Activated CD8-positive, alpha-beta memory T cell treated with anti-CD3 and anti-CD28 coated beads, Interleukin-2, amount 10 ng/mL, durations not matched to agents 7 days and 5 days (primary cell): ENCODE data around the gene ROBO2. TPM values are rescaled to one million over a fixed set of nuclear protein-coding genes. Genes with fewer than 3 reads are reported as not detected.

Source experiments
- ATAC-seq: fragments of 150-1000 bp; cut with Tn5 transposase; one replicate; pipeline ENCODE4 v1.10.0; 2021; ENCODE audit warnings: moderate library complexity
- CTCF ChIA-PET: fragments of 350-600 bp; sonication (Branson Sonifier 250); formaldehyde crosslinking; loops from one replicate; lab custom pipeline; 2021; ENCODE audit warnings: antibody characterized with exemption; lab: Charles Lee
- DNase-seq: peaks from one replicate; pipeline ENCODE4 v3.0.0-alpha.2; 2020
- H3K27ac Mint-ChIP-seq: one replicate; pipeline ENCODE4 v1.8.0; 2021; ENCODE audit warnings: mild to moderate bottlenecking, mixed read lengths
- H3K27me3 Mint-ChIP-seq: one replicate; pipeline ENCODE4 v1.8.0; 2021; ENCODE audit warnings: mixed read lengths
- H3K36me3 Mint-ChIP-seq: one replicate; pipeline ENCODE4 v1.8.0; 2021; ENCODE audit warnings: mild to moderate bottlenecking, mixed read lengths
- H3K4me1 Mint-ChIP-seq: one replicate; pipeline ENCODE4 v1.8.0; 2021; ENCODE audit warnings: mixed read lengths
- H3K4me3 Mint-ChIP-seq: one replicate; pipeline ENCODE4 v1.8.0; 2021; ENCODE audit warnings: mild to moderate bottlenecking, moderate library complexity, mixed read lengths
- H3K9me3 Mint-ChIP-seq: one replicate; pipeline ENCODE4 v1.8.0; 2022; ENCODE audit warnings: low read depth, mixed read lengths
- total RNA-seq, 2 experiments: library from RNA; stranded (reverse); gene quantifications; one replicate each; pipeline ENCODE4 v1.2.3, GENCODE V29; 2021

Gene ROBO2
- total RNA-seq, 2 experiments from 2014 or later = not detected

DNA sequence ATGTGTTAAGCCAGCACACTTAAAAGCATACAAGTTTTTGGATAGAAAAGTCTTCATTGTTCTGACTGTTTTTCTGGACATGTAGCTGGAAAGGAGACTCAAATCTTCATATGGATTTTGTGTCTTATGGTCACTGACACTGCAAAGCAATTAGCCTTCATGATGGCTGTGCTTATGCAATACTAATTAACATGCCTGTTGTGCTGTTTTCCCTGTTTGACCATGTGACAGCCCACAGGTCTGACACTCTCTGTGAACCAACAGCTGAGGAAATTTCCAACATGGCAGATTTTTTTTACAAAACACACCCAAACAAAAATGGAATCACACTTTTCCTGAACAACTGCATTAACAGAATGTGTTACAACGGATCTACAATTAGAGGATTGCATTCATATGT, 248.4 kb downstream of the ROBO2 start:
- DNase-seq (no peak), ATAC-seq (no peak)
- Mint-ChIP-seq H3K27me3 (no peaks in the 10 kb centered on the region), H3K27ac (no peak overlapping the region), H3K9me3 (peaks cover 18% of the 10 kb centered on the region), H3K36me3 (no peaks in the 10 kb centered on the region), H3K4me1 (no peaks in the 10 kb centered on the region), H3K4me3 (no peak overlapping the region)
- CTCF ChIA-PET = no interaction called here

DNA sequence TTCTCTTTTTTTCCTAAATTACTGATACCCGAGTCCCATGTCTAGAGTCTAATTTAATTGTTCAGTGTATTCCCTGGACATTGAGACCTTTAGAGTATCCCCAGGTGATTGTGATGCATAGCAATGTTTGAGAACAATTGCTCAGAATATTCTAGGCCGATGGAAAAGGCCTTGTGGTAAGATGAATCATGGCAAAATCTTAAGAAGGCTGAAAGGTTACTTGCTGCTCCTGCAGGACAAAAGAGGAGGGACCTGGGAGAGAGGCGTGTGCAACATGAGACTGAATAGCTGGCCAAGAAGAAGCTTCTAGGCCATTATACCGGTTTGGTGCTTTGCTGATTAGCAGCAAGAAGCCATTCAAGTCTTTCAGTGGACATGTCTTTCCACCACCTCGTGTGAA, 256.6 kb downstream of the ROBO2 start:
- CTCF ChIA-PET = no interaction called here
- Mint-ChIP-seq H3K36me3 (no peaks in the 10 kb centered on the region), H3K27me3 (no peaks in the 10 kb centered on the region), H3K27ac (no peak overlapping the region), H3K4me1 (no peaks in the 10 kb centered on the region), H3K9me3 (peaks cover 6% of the 10 kb centered on the region), H3K4me3 (no peak overlapping the region)
- DNase-seq (no peak), ATAC-seq (no peak)

GRCh38 chr3:77298417-77298816, 258.5 kb downstream of the ROBO2 start:
- DNase-seq = no peak
- no peaks in the 10 kb centered on the region for H3K27me3 Mint-ChIP-seq
- ATAC-seq = no peak
- no peaks in the 10 kb centered on the region for H3K4me1 Mint-ChIP-seq
- H3K36me3 Mint-ChIP-seq = no peaks in the 10 kb centered on the region
- H3K27ac Mint-ChIP-seq = no peak overlapping the region
- CTCF ChIA-PET = no interaction called here
- no peak overlapping the region for H3K4me3 Mint-ChIP-seq
- H3K9me3 Mint-ChIP-seq = peaks cover 5% of the 10 kb centered on the region

GRCh38 chr3:77303955-77304699, 264.2 kb downstream of the ROBO2 start:
- CTCF ChIA-PET = no interaction called here
- no peak for ATAC-seq
- no peak overlapping the region for H3K4me3 Mint-ChIP-seq
- H3K9me3 Mint-ChIP-seq = peaks cover 6% of the 10 kb centered on the region
- DNase-seq = no peak
- no peaks in the 10 kb centered on the region for H3K4me1 Mint-ChIP-seq
- H3K27ac Mint-ChIP-seq = no peak overlapping the region
- no peaks in the 10 kb centered on the region for H3K27me3 Mint-ChIP-seq
- no peaks in the 10 kb centered on the region for H3K36me3 Mint-ChIP-seq

GRCh38 chr3:77304700-77305021, 264.8 kb downstream of the ROBO2 start:
- Mint-ChIP-seq H3K36me3 (no peaks in the 10 kb centered on the region), H3K4me1 (no peaks in the 10 kb centered on the region), H3K27ac (no peak overlapping the region), H3K9me3 (peaks cover 4% of the 10 kb centered on the region), H3K4me3 (no peak overlapping the region), H3K27me3 (no peaks in the 10 kb centered on the region)
- ATAC-seq (no peak), DNase-seq (no peak)
- CTCF ChIA-PET = no interaction called here

DNA sequence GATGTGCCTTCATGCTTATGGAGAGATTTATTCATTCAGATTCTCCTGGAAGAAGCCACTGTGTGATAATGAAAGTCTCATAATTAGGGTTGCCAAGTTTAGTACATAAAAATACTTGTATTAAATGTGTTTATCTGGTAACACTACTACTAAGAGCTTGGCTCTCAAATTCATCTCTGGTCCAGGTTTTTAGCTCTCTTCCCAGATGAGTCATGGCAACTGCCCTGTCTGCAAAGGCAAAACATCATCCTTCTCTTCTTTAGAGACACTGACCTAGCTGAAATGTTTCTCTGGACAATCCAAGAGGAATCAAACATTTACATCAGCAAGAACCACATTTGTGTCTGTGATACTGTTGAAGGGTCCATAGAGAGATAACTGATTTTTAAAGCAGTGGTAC, 269.6 kb downstream of the ROBO2 start:
- Mint-ChIP-seq H3K27ac (no peak overlapping the region), H3K36me3 (no peaks in the 10 kb centered on the region)

DNA sequence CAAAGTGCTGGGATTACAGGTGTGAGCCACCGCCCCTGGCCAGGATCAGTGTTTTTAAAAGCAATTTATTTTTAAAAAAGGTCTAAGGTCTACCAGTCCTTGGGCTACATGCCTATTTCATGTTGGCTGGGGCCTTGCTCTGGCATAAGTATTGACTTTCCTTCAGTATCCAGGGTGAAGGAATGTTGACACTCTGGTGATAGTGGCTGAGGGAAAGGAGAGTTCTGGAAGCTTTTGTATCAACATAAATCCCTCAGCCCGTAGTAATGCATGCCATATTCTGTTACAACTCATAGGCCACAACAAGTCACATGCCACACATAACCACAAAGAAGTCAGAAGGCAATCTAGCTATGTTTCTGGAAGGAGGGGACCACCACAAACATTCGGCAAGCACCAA, 273.9 kb downstream of the ROBO2 start:
- H3K27ac Mint-ChIP-seq = no peak overlapping the region
- peaks cover 2% of the 10 kb centered on the region for H3K9me3 Mint-ChIP-seq
- H3K4me3 Mint-ChIP-seq = no peak overlapping the region
- CTCF ChIA-PET = no interaction called here
- no peaks in the 10 kb centered on the region for H3K27me3 Mint-ChIP-seq
- H3K4me1 Mint-ChIP-seq = no peaks in the 10 kb centered on the region
- DNase-seq (no peak), ATAC-seq (no peak)
- H3K36me3 Mint-ChIP-seq = no peaks in the 10 kb centered on the region

More for the DNA sequence above, 269.6 kb downstream of the ROBO2 start:
- DNase-seq = no peak
- Mint-ChIP-seq H3K27me3 (no peaks in the 10 kb centered on the region), H3K9me3 (peaks cover 4% of the 10 kb centered on the region), H3K4me1 (no peaks in the 10 kb centered on the region), H3K4me3 (no peak overlapping the region)
- CTCF ChIA-PET = no interaction called here
- no peak for ATAC-seq

DNA sequence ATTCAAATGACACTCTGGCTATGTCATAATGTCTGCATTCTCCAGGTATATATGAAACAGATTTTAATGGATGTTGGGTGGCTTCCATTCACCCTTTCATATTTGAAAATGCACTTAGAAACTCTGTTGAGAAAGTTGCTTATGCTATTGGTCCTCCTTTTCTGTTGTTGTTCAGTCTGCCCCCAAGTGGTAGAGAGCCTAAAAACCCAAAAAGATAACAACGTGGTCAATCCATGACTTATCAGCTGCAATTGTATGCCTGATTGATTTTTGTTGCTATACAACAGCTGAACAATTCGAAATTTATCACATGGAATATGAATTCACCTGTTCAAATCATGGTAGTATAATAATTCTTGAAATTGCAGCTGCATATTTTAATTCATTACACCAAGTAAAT, 279.8 kb downstream of the ROBO2 start:
- H3K4me3 Mint-ChIP-seq = no peak overlapping the region
- no peaks in the 10 kb centered on the region for H3K4me1 Mint-ChIP-seq
- DNase-seq (no peak), ATAC-seq (no peak)
- H3K27ac Mint-ChIP-seq = no peak overlapping the region
- H3K36me3 Mint-ChIP-seq = no peaks in the 10 kb centered on the region
- CTCF ChIA-PET = interaction anchor here (0.9 to 1.0 kb wide), 2 partner anchors 10 to 13 kb away, joined by 3 read pairs; no protein-coding TSS in a partner anchor
- H3K27me3 Mint-ChIP-seq = no peaks in the 10 kb centered on the region
- peaks cover 2% of the 10 kb centered on the region for H3K9me3 Mint-ChIP-seq

GRCh38 chr3:77320514-77320913, 280.6 kb downstream of the ROBO2 start:
- H3K9me3 Mint-ChIP-seq = peaks cover 2% of the 10 kb centered on the region
- no peaks in the 10 kb centered on the region for H3K27me3 Mint-ChIP-seq
- H3K4me1 Mint-ChIP-seq = no peaks in the 10 kb centered on the region
- CTCF ChIA-PET = interaction anchor here (0.9 to 1.0 kb wide), 2 partner anchors 10 to 13 kb away, joined by 3 read pairs; no protein-coding TSS in a partner anchor
- no peak for ATAC-seq
- no peak for DNase-seq
- no peak overlapping the region for H3K27ac Mint-ChIP-seq
- H3K36me3 Mint-ChIP-seq = no peaks in the 10 kb centered on the region
- no peak overlapping the region for H3K4me3 Mint-ChIP-seq

DNA sequence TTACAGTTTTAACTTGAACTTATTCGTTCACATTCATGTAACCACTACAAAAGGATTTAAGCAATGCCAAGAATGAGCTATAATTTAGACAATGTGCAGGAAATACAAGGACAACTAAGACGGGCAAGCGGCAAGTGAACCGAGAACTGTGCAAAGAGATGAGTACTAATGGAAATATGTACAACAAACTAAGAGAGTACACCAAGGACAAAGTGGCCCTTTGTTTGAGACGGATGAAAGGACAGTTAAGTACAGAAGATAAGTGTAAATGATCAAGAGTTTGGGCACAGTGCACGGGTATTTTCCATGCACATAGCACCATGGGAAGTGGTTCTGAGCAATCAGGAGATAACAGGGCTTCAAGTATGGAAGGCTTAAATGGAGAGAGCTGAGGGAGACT, 281.7 kb downstream of the ROBO2 start:
- Mint-ChIP-seq H3K4me1 (no peaks in the 10 kb centered on the region), H3K27ac (no peak overlapping the region), H3K9me3 (peaks cover 2% of the 10 kb centered on the region), H3K27me3 (no peaks in the 10 kb centered on the region), H3K4me3 (no peak overlapping the region), H3K36me3 (no peaks in the 10 kb centered on the region)
- CTCF ChIA-PET = no interaction called here
- DNase-seq (no peak), ATAC-seq (no peak)

DNA sequence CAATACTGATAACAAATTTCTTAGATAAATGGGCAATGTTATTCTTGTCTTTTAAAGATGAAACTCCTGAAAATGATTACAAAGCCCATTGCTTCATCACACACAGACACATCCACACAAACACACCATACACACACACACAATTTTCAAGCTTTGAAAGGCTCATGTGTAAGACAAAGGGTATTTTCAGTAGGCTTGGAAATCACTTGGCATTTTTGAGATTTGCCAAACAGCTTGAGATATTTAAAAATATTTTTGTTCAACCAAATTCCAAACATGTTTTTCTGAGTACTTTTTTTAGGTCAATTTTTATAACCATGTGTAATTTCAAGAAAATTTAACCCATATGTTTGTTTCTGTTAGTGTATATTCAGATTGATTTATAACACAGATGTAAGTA, 283.7 kb downstream of the ROBO2 start:
- ATAC-seq (no peak), DNase-seq (no peak)
- CTCF ChIA-PET = no interaction called here
- Mint-ChIP-seq H3K9me3 (peaks cover 5% of the 10 kb centered on the region), H3K4me3 (no peak overlapping the region), H3K36me3 (no peaks in the 10 kb centered on the region), H3K27ac (no peak overlapping the region), H3K27me3 (no peaks in the 10 kb centered on the region), H3K4me1 (no peaks in the 10 kb centered on the region)

GRCh38 chr3:77324105-77324504, 284.2 kb downstream of the ROBO2 start:
- no peaks in the 10 kb centered on the region for H3K27me3 Mint-ChIP-seq
- CTCF ChIA-PET = no interaction called here

DNA sequence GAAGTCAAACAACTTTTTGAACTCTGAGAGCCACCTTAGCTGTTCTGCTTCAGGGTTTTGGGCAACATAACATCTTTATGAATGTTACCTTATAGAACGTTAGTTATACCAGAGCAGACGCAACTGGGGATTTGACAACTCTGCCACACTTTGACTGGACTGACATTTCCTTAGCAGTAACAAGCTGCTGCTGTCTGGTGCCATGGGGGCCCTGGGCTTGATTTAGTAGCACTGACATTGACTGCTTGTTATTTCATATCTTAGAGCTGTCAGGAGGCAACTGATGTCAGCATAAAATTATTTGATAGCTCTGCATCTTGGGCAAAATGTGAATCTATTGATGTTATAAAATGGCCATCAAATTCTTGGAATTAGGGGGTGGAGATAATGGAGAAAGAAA, 285.4 kb downstream of the ROBO2 start:
- ATAC-seq (no peak), DNase-seq (no peak)
- Mint-ChIP-seq H3K27me3 (no peaks in the 10 kb centered on the region), H3K4me3 (no peak overlapping the region), H3K36me3 (no peaks in the 10 kb centered on the region), H3K9me3 (peaks cover 5% of the 10 kb centered on the region), H3K4me1 (no peaks in the 10 kb centered on the region), H3K27ac (no peak overlapping the region)
- CTCF ChIA-PET = no interaction called here

More at GRCh38 chr3:77324105-77324504, 284.2 kb downstream of the ROBO2 start:
- H3K4me3 Mint-ChIP-seq = no peak overlapping the region
- H3K36me3 Mint-ChIP-seq = no peaks in the 10 kb centered on the region
- no peak for DNase-seq
- peaks cover 5% of the 10 kb centered on the region for H3K9me3 Mint-ChIP-seq
- H3K4me1 Mint-ChIP-seq = no peaks in the 10 kb centered on the region
- no peak overlapping the region for H3K27ac Mint-ChIP-seq
- ATAC-seq = no peak

DNA sequence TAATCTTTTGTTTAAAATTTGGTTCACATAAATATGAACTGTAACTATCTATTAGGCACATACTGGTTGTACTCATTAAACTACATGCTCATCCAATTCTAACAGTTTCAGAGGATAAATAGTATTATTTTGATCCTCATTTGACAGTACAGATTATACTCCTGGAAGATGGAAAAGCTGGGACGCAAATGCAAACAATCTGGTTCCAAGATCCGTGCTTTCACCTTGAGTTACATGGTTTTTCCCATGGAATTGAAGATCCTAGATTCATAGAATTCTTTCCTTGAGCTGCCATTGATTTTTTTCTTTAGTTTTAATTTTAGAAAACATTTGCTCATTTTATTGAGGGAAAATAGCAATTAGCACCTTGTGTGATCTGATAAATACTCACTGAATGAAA, 285.8 kb downstream of the ROBO2 start:
- DNase-seq (no peak), ATAC-seq (no peak)
- Mint-ChIP-seq H3K27ac (no peak overlapping the region), H3K4me1 (no peaks in the 10 kb centered on the region), H3K4me3 (no peak overlapping the region), H3K27me3 (no peaks in the 10 kb centered on the region), H3K9me3 (peaks cover 5% of the 10 kb centered on the region), H3K36me3 (no peaks in the 10 kb centered on the region)
- CTCF ChIA-PET = no interaction called here
